ENCODE data around the gene DPAGT1. TPM values are rescaled to one million over a fixed set of nuclear protein-coding genes. Genes with fewer than 3 reads are reported as not detected.

Gene DPAGT1
- total and polyA plus RNA-seq, 2 experiments from 2014 or later = 37.2 to 52.6 TPM

DNA sequence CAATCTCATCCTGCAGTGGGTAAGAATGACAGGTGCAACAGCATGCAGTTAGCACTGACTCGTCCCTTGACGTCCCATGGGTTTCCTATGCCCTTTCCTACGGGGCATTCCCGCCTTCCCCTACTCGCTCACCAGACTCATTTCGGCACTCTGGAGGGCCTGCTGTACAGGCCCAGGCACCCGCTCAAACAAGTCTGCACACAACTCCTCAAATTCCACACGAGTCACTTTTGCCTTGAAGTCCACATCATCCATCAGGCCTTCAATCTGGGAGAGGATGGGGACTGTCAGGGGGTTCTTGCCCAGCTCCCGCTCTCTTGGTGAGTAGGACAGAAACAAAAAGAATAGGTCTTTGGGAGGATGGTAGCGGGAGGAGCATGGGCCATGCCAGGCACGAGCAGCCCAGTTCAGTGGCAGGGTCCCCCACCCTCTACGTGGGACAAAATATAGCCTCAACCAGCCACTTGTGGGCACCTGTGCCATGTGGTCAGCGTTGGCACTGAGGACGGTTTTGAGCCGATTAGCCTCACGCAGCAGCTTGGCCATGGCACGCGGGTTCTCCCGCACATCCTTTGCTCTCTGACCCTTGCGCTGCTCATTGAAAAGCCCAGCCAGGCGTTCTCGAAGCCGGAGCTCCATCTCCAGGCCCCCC lies 49.4 kb downstream of the DPAGT1 start:
- Histone ChIP-seq H3K9me2 (ENCODE audit: insufficient read depth) (no peaks in the 10 kb centered on the region), H3K4me3 (no peak overlapping the region), H4K20me1 (replicated peaks; ENCODE audit: insufficient read depth) (peaks cover 31% of the 10 kb centered on the region), H3K4me1 (ENCODE audit: insufficient read depth) (peaks cover 8% of the 10 kb centered on the region), H3K36me3 (ENCODE audit: insufficient read depth) (peaks cover 64% of the 10 kb centered on the region), H3K4me2 (no peak overlapping the region), H3F3A (replicated peaks; ENCODE audit: low read depth) (peaks cover 7% of the 10 kb centered on the region; the same call in 1 of the 2 replicates), H3K27ac (ENCODE audit: low read depth) (no peak overlapping the region), H3K27me3 (ENCODE audit: insufficient read depth) (no peaks in the 10 kb centered on the region), H2AFZ (no peak overlapping the region), H3K79me2 (replicated peaks; ENCODE audit: insufficient read depth) (peaks cover 37% of the 10 kb centered on the region)
- TF ChIP-seq ZNF331 (CRISPR knock-in tag; IDR thresholded peaks at IDR 0.05; ENCODE audit: low read depth) = no peak
- no peak for TF ChIP-seq JUNB (IDR thresholded peaks at IDR 0.05; ENCODE audit: unreplicated experiment)
- TF ChIP-seq ZNF114 (CRISPR knock-in tag; IDR thresholded peaks at IDR 0.05) = no peak
- TF ChIP-seq, protein P1, sequence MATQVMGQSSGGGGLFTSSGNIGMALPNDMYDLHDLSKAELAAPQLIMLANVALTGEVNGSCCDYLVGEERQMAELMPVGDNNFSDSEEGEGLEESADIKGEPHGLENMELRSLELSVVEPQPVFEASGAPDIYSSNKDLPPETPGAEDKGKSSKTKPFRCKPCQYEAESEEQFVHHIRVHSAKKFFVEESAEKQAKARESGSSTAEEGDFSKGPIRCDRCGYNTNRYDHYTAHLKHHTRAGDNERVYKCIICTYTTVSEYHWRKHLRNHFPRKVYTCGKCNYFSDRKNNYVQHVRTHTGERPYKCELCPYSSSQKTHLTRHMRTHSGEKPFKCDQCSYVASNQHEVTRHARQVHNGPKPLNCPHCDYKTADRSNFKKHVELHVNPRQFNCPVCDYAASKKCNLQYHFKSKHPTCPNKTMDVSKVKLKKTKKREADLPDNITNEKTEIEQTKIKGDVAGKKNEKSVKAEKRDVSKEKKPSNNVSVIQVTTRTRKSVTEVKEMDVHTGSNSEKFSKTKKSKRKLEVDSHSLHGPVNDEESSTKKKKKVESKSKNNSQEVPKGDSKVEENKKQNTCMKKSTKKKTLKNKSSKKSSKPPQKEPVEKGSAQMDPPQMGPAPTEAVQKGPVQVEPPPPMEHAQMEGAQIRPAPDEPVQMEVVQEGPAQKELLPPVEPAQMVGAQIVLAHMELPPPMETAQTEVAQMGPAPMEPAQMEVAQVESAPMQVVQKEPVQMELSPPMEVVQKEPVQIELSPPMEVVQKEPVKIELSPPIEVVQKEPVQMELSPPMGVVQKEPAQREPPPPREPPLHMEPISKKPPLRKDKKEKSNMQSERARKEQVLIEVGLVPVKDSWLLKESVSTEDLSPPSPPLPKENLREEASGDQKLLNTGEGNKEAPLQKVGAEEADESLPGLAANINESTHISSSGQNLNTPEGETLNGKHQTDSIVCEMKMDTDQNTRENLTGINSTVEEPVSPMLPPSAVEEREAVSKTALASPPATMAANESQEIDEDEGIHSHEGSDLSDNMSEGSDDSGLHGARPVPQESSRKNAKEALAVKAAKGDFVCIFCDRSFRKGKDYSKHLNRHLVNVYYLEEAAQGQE (IDR thresholded peaks at IDR 0.05; ENCODE audit: unreplicated experiment) = no peak
- TF ChIP-seq EZH2 (IDR thresholded peaks at IDR 0.05; ENCODE audit: low read depth, unreplicated experiment) = no peak
- TF ChIP-seq, protein P2, sequence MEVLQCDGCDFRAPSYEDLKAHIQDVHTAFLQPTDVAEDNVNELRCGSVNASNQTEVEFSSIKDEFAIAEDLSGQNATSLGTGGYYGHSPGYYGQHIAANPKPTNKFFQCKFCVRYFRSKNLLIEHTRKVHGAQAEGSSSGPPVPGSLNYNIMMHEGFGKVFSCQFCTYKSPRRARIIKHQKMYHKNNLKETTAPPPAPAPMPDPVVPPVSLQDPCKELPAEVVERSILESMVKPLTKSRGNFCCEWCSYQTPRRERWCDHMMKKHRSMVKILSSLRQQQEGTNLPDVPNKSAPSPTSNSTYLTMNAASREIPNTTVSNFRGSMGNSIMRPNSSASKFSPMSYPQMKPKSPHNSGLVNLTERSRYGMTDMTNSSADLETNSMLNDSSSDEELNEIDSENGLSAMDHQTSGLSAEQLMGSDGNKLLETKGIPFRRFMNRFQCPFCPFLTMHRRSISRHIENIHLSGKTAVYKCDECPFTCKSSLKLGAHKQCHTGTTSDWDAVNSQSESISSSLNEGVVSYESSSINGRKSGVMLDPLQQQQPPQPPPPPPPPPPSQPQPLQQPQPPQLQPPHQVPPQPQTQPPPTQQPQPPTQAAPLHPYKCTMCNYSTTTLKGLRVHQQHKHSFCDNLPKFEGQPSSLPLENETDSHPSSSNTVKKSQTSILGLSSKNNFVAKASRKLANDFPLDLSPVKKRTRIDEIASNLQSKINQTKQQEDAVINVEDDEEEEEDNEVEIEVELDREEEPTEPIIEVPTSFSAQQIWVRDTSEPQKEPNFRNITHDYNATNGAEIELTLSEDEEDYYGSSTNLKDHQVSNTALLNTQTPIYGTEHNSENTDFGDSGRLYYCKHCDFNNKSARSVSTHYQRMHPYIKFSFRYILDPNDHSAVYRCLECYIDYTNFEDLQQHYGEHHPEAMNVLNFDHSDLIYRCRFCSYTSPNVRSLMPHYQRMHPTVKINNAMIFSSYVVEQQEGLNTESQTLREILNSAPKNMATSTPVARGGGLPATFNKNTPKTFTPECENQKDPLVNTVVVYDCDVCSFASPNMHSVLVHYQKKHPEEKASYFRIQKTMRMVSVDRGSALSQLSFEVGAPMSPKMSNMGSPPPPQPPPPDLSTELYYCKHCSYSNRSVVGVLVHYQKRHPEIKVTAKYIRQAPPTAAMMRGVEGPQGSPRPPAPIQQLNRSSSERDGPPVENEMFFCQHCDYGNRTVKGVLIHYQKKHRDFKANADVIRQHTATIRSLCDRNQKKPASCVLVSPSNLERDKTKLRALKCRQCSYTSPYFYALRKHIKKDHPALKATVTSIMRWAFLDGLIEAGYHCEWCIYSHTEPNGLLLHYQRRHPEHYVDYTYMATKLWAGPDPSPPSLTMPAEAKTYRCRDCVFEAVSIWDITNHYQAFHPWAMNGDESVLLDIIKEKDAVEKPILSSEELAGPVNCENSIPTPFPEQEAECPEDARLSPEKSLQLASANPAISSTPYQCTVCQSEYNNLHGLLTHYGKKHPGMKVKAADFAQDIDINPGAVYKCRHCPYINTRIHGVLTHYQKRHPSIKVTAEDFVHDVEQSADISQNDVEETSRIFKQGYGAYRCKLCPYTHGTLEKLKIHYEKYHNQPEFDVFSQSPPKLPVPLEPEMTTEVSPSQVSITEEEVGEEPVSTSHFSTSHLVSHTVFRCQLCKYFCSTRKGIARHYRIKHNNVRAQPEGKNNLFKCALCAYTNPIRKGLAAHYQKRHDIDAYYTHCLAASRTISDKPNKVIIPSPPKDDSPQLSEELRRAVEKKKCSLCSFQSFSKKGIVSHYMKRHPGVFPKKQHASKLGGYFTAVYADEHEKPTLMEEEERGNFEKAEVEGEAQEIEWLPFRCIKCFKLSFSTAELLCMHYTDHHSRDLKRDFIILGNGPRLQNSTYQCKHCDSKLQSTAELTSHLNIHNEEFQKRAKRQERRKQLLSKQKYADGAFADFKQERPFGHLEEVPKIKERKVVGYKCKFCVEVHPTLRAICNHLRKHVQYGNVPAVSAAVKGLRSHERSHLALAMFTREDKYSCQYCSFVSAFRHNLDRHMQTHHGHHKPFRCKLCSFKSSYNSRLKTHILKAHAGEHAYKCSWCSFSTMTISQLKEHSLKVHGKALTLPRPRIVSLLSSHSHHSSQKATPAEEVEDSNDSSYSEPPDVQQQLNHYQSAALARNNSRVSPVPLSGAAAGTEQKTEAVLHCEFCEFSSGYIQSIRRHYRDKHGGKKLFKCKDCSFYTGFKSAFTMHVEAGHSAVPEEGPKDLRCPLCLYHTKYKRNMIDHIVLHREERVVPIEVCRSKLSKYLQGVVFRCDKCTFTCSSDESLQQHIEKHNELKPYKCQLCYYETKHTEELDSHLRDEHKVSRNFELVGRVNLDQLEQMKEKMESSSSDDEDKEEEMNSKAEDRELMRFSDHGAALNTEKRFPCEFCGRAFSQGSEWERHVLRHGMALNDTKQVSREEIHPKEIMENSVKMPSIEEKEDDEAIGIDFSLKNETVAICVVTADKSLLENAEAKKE (CRISPR knock-in tag; IDR thresholded peaks at IDR 0.05) = no peak
- TF ChIP-seq CREB1 (CRISPR knock-in tag; IDR thresholded peaks at IDR 0.05; ENCODE audit: low read depth) = no peak
- TF ChIP-seq POLR2AphosphoS5 (IDR thresholded peaks at IDR 0.05; ENCODE audit: low read depth) = no peak
- TF ChIP-seq, protein P3, sequence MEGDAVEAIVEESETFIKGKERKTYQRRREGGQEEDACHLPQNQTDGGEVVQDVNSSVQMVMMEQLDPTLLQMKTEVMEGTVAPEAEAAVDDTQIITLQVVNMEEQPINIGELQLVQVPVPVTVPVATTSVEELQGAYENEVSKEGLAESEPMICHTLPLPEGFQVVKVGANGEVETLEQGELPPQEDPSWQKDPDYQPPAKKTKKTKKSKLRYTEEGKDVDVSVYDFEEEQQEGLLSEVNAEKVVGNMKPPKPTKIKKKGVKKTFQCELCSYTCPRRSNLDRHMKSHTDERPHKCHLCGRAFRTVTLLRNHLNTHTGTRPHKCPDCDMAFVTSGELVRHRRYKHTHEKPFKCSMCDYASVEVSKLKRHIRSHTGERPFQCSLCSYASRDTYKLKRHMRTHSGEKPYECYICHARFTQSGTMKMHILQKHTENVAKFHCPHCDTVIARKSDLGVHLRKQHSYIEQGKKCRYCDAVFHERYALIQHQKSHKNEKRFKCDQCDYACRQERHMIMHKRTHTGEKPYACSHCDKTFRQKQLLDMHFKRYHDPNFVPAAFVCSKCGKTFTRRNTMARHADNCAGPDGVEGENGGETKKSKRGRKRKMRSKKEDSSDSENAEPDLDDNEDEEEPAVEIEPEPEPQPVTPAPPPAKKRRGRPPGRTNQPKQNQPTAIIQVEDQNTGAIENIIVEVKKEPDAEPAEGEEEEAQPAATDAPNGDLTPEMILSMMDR (conservative IDR thresholded peaks at IDR 0.05; ENCODE audit: low read depth in 2 of 2) = no peak
- no peak for TF ChIP-seq NANOG (IDR thresholded peaks at IDR 0.05; ENCODE audit: borderline replicate concordance)
- TF ChIP-seq STAT1 (IDR thresholded peaks at IDR 0.05; ENCODE audit: unreplicated experiment) = no peak
- TF ChIP-seq, protein P4, sequence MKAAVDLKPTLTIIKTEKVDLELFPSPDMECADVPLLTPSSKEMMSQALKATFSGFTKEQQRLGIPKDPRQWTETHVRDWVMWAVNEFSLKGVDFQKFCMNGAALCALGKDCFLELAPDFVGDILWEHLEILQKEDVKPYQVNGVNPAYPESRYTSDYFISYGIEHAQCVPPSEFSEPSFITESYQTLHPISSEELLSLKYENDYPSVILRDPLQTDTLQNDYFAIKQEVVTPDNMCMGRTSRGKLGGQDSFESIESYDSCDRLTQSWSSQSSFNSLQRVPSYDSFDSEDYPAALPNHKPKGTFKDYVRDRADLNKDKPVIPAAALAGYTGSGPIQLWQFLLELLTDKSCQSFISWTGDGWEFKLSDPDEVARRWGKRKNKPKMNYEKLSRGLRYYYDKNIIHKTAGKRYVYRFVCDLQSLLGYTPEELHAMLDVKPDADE (IDR thresholded peaks at IDR 0.05) = no peak
- no peak for TF ChIP-seq EZH2phosphoT487 (IDR thresholded peaks at IDR 0.05; ENCODE audit: unreplicated experiment)
- no peak overlapping the region; the same call in 2 of the 3 replicates for H3K4me3 Mint-ChIP-seq
- no peak overlapping the region for H3K27ac Mint-ChIP-seq
- no peaks in the 10 kb centered on the region for H3K9me3 Mint-ChIP-seq
- H3K27me3 Mint-ChIP-seq (ENCODE audit: insufficient read depth, low read depth, poor library complexity) = peaks cover 18% of the 10 kb centered on the region
- H3K4me1 Mint-ChIP-seq = peaks cover 9% of the 10 kb centered on the region
- peaks cover 89% of the 10 kb centered on the region for H3K36me3 Mint-ChIP-seq (ENCODE audit: low read depth)
- DNase-seq (ENCODE audit: low spot score) = no peak
- no peak for ATAC-seq

All from GM23338 (cell line).